Pancreas (tissue), 10 donors: ENCODE measurements around the gene IFNE. TPM values are rescaled to one million over a fixed set of nuclear protein-coding genes. Genes with fewer than 3 reads are reported as not detected.
"Not testable (repeated sequence)": the region's sequence is repeated elsewhere in the genome, so short reads cannot be mapped to it uniquely, and the experiment has no call there.

Source experiments
- ATAC-seq, 4 donors: fragments of 200-7000 bp; cut with Tn5 transposase; one replicate each; pipeline versions ENCODE4 v1.8.0 to v1.9.1; 2020; ENCODE audit warnings: mild to moderate bottlenecking in 4 of 4, moderate library complexity in 4 of 4
- DNase-seq, 6 donors: peaks; one replicate each; pipeline ENCODE4 v3.0.0-alpha.2; 2020
- FAIRE-seq: peaks from 2 replicates; lab custom pipeline; 2012; peaks lifted over from hg19 to GRCh38; lab: Jason Lieb, UNC
- H3K27ac ChIP-seq, 4 donors: fragments of 200-600 bp; sonication (generic); 1 replicate in 3 of 4; 2 replicates in 1 of 4; pipeline versions ENCODE4 v1.5.0 to v1.8.0; 2020
- H3K27me3 ChIP-seq, 4 donors: fragments of 200-600 bp; one replicate each; pipeline ENCODE4 v1.8.0; 2021
- H3K36me3 ChIP-seq, 3 donors: fragments of 200-600 bp; sonication (generic) in 1 of 3; one replicate each; pipeline versions ENCODE4 v1.5.0 to v1.8.0; 2020 to 2021
- H3K4me1 ChIP-seq, 3 donors: fragments of 200-600 bp; one replicate each; pipeline ENCODE4 v1.8.0; 2021
- H3K4me3 ChIP-seq, 4 donors: fragments of 200-600 bp; sonication (generic) in 2 of 4; one replicate each; pipeline versions ENCODE4 v1.5.0 to v1.8.0; 2020 to 2021
- H3K9me3 ChIP-seq, 4 donors: fragments of 200-600 bp; one replicate each; pipeline ENCODE4 v1.8.0; 2021
- CTCF ChIP-seq, 4 donors: fragments of 200-600 bp; sonication (generic) in 3 of 4; IDR thresholded peaks; one replicate each; pipeline versions ENCODE4 v1.5.0 to v1.8.0; 2021; ENCODE audit warnings: antibody characterized with exemption in 4 of 4
- WGBS, 2 donors: extraction: QIAGEN DNeasy Blood & Tissue Kit; methylation state at CpG; one replicate each; pipeline ENCODE4 v1.1.7; 2013; 5-methylcytosine and 5-hydroxymethylcytosine counted together
- intact Hi-C, 3 donors: fragments of 100-400 bp; cut with DNase I; formaldehyde crosslinking; loops; one replicate each; pipeline versions ENCODE4 v1.11.1 to v1.14.2; 2022
- polyA plus RNA-seq, 2 donors: library from polyadenylated mRNA; stranded (reverse); fragments of 200-250 nt; gene quantifications; one replicate each; pipeline ENCODE4 v1.2.3, GENCODE V29; 2013
- total RNA-seq, 6 donors: library from RNA; stranded (reverse); fragmentation: NEBNext Ultra II Directional in 4 of 6; extraction: Animal tissue kit (Norgen Biotek cat#: 25700) in 4 of 6; gene quantifications; one replicate each; pipeline versions ENCODE4 v1.2.1 to v1.2.4, GENCODE V29; 2021 to 2023
- donor health status: healthy with polysubstance abuse.
- donor health status: DM: no; HTN: no; CAD: no; lungs with moderate emphysema.
- donor health status: DM: no; HTN: no; CAD: no.
- donor health status: control.
- donor health status: control.
- donor health status: Bipolar disorder and iron deficiency.
- donor health status: DM: yes; HTN: yes; CAD: no.
- donor health status: DM: no; HTN: no; CAD: no.
- donor health status: DM: no; HTN: no; CAD: no.
- donor health status: DM: yes; HTN: yes; CAD: no.

The IFNE gene
- total and polyA plus RNA-seq, 8 donors, result 0.12 TPM; not detected in 7

GRCh38 chr9:21450733-21451394 lies 31.2 kb downstream of the IFNE start:
- intact Hi-C loops, result no loop called here
- WGBS, 2 donors, result 78 to 81% methylated on average over 4 of the region's 4 CpGs

DNA sequence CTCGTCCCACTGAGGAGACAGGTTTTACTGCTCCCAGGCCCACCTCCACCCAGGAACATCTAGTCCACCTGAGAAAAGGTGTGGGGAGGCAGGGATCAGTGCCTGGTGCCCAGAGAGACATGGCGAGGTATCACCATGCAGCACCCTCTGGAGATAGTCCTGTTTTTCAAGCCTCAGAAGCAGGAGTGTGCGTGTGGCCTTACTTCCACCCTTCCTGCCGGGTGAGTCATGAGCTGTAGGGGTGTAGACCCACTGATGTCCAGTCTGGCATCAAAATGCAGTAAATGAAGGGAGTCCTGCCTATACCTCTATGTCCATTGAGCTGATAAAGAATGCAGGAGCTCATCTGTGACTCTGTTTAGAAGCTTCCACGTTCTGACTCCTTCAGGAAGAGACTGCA lies 32.8 kb downstream of the IFNE start:
- H3K27me3 ChIP-seq, H3K36me3 ChIP-seq, H3K4me1 ChIP-seq, H3K4me3 ChIP-seq, FAIRE-seq, ATAC-seq, H3K9me3 ChIP-seq, H3K27ac ChIP-seq, intact Hi-C loops, DNase-seq: not testable (repeated sequence)
- WGBS, 2 donors, result 71 to 73% methylated on average over 5 of the region's 5 CpGs

More at GRCh38 chr9:21450733-21451394, 31.2 kb downstream of the IFNE start:
- no peak overlapping the region for H3K4me3 ChIP-seq
- no peak for TF ChIP-seq CTCF (IDR thresholded peaks at IDR 0.05)
- DNase-seq, result no peak
- no peak for FAIRE-seq
- H3K27ac ChIP-seq, result no peak overlapping the region
- no peaks in the 10 kb centered on the region for H3K27me3 ChIP-seq
- no peak for ATAC-seq
- no peaks in the 10 kb centered on the region for H3K9me3 ChIP-seq
- no peaks in the 10 kb centered on the region for H3K36me3 ChIP-seq
- H3K4me1 ChIP-seq, result no peaks in the 10 kb centered on the region

- no peaks in the 10 kb centered on the region for H3K9me3 ChIP-seq
- H3K36me3 ChIP-seq, result no peaks in the 10 kb centered on the region
- peaks cover 0 to 9% (median 0%) of the 10 kb centered on the region in 4 donors for H3K27me3 ChIP-seq
- no peak overlapping the region for H3K27ac ChIP-seq
- ATAC-seq, result no peak
- H3K4me3 ChIP-seq, result no peak overlapping the region
- FAIRE-seq, result no peak
- no peak for DNase-seq
- WGBS, 2 donors, result 80 to 94% methylated on average over 4 of the region's 4 CpGs
- intact Hi-C loops, result no loop called here
- no peaks in the 10 kb centered on the region for H3K4me1 ChIP-seq
- no peak for TF ChIP-seq CTCF (IDR thresholded peaks at IDR 0.05)
Measured at GRCh38 chr9:21443849-21444625, 38.1 kb downstream of the IFNE start.

DNA sequence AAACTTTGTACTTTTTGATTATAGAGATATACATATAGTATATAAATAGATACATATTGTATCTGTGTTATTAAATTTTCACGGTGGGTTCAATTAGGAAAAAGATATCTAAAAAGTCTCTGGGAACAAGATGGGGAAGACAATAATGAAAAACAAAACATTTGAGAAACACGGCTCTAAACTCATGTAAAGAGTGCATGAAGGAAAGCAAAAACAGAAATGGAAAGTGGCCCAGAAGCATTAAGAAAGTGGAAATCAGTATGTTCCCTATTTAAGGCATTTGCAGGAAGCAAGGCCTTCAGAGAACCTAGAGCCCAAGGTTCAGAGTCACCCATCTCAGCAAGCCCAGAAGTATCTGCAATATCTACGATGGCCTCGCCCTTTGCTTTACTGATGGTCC lies 42.0 kb downstream of the IFNE start, which contains the start of gene IFNA1:
TSS of gene IFNA1 (plus strand) at position 301 of the 400 bp plus-strand sequence. CDS start at position 370, 69 bp downstream.
- TF ChIP-seq CTCF (IDR thresholded peaks at IDR 0.05), result no peak
- H3K36me3 ChIP-seq, result no peaks in the 10 kb centered on the region
- no peak within 1 kb of the TSS for H3K4me3 ChIP-seq
- FAIRE-seq (peak; percentile 9), DNase-seq (no peak), ATAC-seq (no peak)
- intact Hi-C loops, result no loop called here
- no peak within 1 kb of the TSS for H3K27ac ChIP-seq
- no peaks in the 10 kb centered on the region for H3K9me3 ChIP-seq
- WGBS, 2 donors, result 84 to 85% methylated on average over 4 of the region's 4 CpGs
- peaks cover 0 to 9% (median 0%) of the 10 kb centered on the region in 4 donors for H3K27me3 ChIP-seq
- no peaks in the 10 kb centered on the region for H3K4me1 ChIP-seq

GRCh38 chr9:21435015-21435383 lies 47.1 kb downstream of the IFNE start:
- intact Hi-C loops, H3K4me1 ChIP-seq, ATAC-seq, H3K36me3 ChIP-seq, DNase-seq, H3K27me3 ChIP-seq, H3K27ac ChIP-seq, H3K9me3 ChIP-seq, H3K4me3 ChIP-seq, FAIRE-seq: not testable (repeated sequence)
- 50 to 61% methylated on average over 7 of the region's 7 CpGs for WGBS, 2 donors
